ENCODE measurements around the gene SPSB1. TPM values are rescaled to one million over a fixed set of nuclear protein-coding genes. Genes with fewer than 3 reads are reported as not detected.

Gene SPSB1
- total and polyA plus RNA-seq, 10 of the 15 experiments (the other 5 are each of a cell fraction or from before 2014, with no cell fraction given), result 0.02 to 2.0 (median 0.90) TPM; not detected in 1

GRCh38 chr1:9269721-9270120 is 23.0 kb upstream of the SPSB1 start:
- Histone ChIP-seq H3K27me3 (replicated peaks in 1 of 2; ENCODE audit: control insufficient read depth in 2 of 2, insufficient read depth in 2 of 2, low read length in 1 of 2) (no peaks in the 10 kb centered on the region), H3K27ac (ENCODE audit: control insufficient read depth, insufficient read depth) (no peak overlapping the region), H3K4me1 (ENCODE audit: control insufficient read depth, insufficient read depth, low read length) (no peaks in the 10 kb centered on the region), H3K4me3 (no peak overlapping the region), H2AFZ (ENCODE audit: control insufficient read depth, low read depth, low read length) (no peak overlapping the region), H3K36me3 (ENCODE audit: control insufficient read depth in 2 of 2, insufficient read depth in 2 of 2, low read length in 1 of 2) (no peaks in the 10 kb centered on the region), H3K79me2 (ENCODE audit: control insufficient read depth, insufficient read depth, low read length) (no peaks in the 10 kb centered on the region), H3K9me3 (replicated peaks; ENCODE audit: control insufficient read depth, insufficient read depth, low read length) (no peaks in the 10 kb centered on the region), H4K20me1 (ENCODE audit: control insufficient read depth, insufficient read depth) (no peaks in the 10 kb centered on the region; the same call in 1 of the 2 replicates), H3K9ac (ENCODE audit: control insufficient read depth, insufficient read depth, low read length) (no peak overlapping the region), H3K4me2 (ENCODE audit: control insufficient read depth, insufficient read depth) (no peak overlapping the region)
- 84% methylated on average over 12 of the region's 12 CpGs for WGBS (ENCODE audit: insufficient coverage, insufficient replicate concordance, low lambda C conversion rate, missing lambda C conversion rate)
- SMC1A ChIA-PET (ENCODE audit: uncharacterized antibody, unreplicated experiment), result interaction anchor here (1.0 to 2.9 kb wide), 6 partner anchors 21 to 221 kb away, joined by 3 to 13 read pairs (median 3); no protein-coding TSS in a partner anchor
- intact Hi-C loops (cut with micrococcal nuclease; ENCODE audit: unreplicated experiment), result no loop called here
- no TSS peak for BruUV-seq (replicated peaks)
- in situ Hi-C loops (cut with MboI), result no loop called here
- no peak for ATAC-seq
- TF ChIP-seq CBFB (IDR thresholded peaks at IDR 0.05; ENCODE audit: low read depth), result no peak
- TF ChIP-seq TARDBP (IDR thresholded peaks at IDR 0.05; ENCODE audit: borderline replicate concordance), result no peak
- no peak for TF ChIP-seq ZNF622 (IDR thresholded peaks at IDR 0.05)
- no peak for TF ChIP-seq NR2C2 (IDR thresholded peaks at IDR 0.05; ENCODE audit: borderline replicate concordance, control insufficient read depth, insufficient read length, low read depth)
- no peak for TF ChIP-seq SREBF2 (IDR thresholded peaks at IDR 0.05; ENCODE audit: low read length)
- TF ChIP-seq NFYA (IDR thresholded peaks at IDR 0.05; ENCODE audit: borderline replicate concordance, low read depth, low read length), result no peak
- no peak for TF ChIP-seq HDAC6 (IDR thresholded peaks at IDR 0.05; ENCODE audit: unreplicated experiment)
- TF ChIP-seq, protein P1, sequence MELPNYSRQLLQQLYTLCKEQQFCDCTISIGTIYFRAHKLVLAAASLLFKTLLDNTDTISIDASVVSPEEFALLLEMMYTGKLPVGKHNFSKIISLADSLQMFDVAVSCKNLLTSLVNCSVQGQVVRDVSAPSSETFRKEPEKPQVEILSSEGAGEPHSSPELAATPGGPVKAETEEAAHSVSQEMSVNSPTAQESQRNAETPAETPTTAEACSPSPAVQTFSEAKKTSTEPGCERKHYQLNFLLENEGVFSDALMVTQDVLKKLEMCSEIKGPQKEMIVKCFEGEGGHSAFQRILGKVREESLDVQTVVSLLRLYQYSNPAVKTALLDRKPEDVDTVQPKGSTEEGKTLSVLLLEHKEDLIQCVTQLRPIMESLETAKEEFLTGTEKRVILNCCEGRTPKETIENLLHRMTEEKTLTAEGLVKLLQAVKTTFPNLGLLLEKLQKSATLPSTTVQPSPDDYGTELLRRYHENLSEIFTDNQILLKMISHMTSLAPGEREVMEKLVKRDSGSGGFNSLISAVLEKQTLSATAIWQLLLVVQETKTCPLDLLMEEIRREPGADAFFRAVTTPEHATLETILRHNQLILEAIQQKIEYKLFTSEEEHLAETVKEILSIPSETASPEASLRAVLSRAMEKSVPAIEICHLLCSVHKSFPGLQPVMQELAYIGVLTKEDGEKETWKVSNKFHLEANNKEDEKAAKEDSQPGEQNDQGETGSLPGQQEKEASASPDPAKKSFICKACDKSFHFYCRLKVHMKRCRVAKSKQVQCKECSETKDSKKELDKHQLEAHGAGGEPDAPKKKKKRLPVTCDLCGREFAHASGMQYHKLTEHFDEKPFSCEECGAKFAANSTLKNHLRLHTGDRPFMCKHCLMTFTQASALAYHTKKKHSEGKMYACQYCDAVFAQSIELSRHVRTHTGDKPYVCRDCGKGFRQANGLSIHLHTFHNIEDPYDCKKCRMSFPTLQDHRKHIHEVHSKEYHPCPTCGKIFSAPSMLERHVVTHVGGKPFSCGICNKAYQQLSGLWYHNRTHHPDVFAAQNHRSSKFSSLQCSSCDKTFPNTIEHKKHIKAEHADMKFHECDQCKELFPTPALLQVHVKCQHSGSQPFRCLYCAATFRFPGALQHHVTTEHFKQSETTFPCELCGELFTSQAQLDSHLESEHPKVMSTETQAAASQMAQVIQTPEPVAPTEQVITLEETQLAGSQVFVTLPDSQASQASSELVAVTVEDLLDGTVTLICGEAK (IDR thresholded peaks at IDR 0.05; ENCODE audit: borderline replicate concordance), result no peak
- no peak for TF ChIP-seq CTCF (IDR thresholded peaks at IDR 0.05 in 2 of 3, conservative IDR thresholded peaks at IDR 0.05 in 1 of 3; ENCODE audit: control insufficient read depth in 2 of 3, extremely low read depth in 1 of 3, insufficient read depth in 1 of 3, low read depth in 3 of 3, low read length in 3 of 3)
- TF ChIP-seq EZH2 (IDR thresholded peaks at IDR 0.05; ENCODE audit: borderline replicate concordance, control insufficient read depth, low read depth, low read length), result no peak
- TF ChIP-seq HSF1 (IDR thresholded peaks at IDR 0.05; ENCODE audit: low read depth, low read length), result no peak
- TF ChIP-seq PAX8 (IDR thresholded peaks at IDR 0.05), result no peak
- no peak for TF ChIP-seq RBBP5 (conservative IDR thresholded peaks at IDR 0.05)
- RAD21 ChIA-PET (ENCODE audit: unreplicated experiment), result interaction anchor here (0.7 to 4.4 kb wide), 5 partner anchors 12 to 222 kb away, joined by 3 to 44 read pairs (median 5); no protein-coding TSS in a partner anchor
- no peak for FAIRE-seq
- POLR2A ChIA-PET, result no interaction called here
- DNase-seq (ENCODE audit: low read depth, low spot score), result no peak
- CTCF ChIA-PET, result interaction anchor here (0.9 to 4.2 kb wide), 4 partner anchors 18 to 222 kb away, joined by 3 to 52 read pairs (median 20); no protein-coding TSS in a partner anchor

Measured in GM12878 (cell line).